Endothelial cell of coronary artery (primary cell): ENCODE data around the gene AWAT1. TPM values are rescaled to one million over a fixed set of nuclear protein-coding genes. Genes with fewer than 3 reads are reported as not detected.

Experiments
- total RNA-seq: library from RNA; depleted of rRNA; stranded (reverse); fragments of >200 nt; gene quantifications from 2 replicates; pipeline ENCODE4 v1.2.3, GENCODE V29; 2014

AWAT1 gene
- total RNA-seq, result not detected in 2 replicates

DNA sequence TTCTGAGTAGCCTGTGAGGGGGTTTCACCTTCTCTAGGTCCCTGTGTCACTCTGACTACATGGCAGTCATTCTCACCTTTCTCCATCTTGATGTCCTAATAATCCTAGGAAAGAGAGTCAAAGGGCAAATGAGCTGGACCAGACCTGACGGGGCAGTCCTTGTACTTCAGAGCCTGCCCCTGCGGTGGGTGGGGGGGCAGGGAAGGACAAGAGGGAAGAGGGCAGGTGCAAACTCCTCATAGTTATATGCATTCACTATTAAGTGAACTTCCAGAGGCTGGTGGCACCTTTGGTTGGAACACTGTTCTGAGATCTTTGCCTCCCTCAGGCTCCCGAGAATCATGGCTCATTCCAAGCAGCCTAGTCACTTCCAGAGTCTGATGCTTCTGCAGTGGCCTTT lies at the start of gene AWAT1:
TSS of gene AWAT1 (plus strand) at position 301 of the 400 bp plus-strand sequence. CDS start at position 342, 41 bp downstream.

GRCh38 chrX:70260104-70260503 lies 25.6 kb downstream of the AWAT1 start, which contains the start of gene P2RY4:
P2RY4 (minus strand) TSS chrX:70260204; CDS start chrX:70259624, 580 bp downstream.

GRCh38 chrX:70268034-70268433 lies 33.6 kb downstream of the AWAT1 start, which contains the start of gene ARR3:
ARR3 (plus strand) TSS chrX:70268334; CDS start chrX:70269386, 1,052 bp downstream.

GRCh38 chrX:70281951-70282350 lies 47.5 kb downstream of the AWAT1 start, which contains the start of gene RAB41:
RAB41 (plus strand) TSS chrX:70282172; CDS start chrX:70282218, 46 bp downstream.

Other genes starting within 250 kb of the AWAT1 start
- under 0.01 and 0.09 TPM in 2 replicates for gene AWAT2, start 184.7 kb upstream of the AWAT1 start, total RNA-seq
- not detected in 2 replicates for gene OTUD6A, start 172.2 kb upstream of the AWAT1 start, total RNA-seq
- 65.5 and 97.0 TPM in 2 replicates for gene IGBP1, start 101.2 kb upstream of the AWAT1 start, total RNA-seq
- not detected in 2 replicates for gene DGAT2L6, start 57.2 kb upstream of the AWAT1 start, total RNA-seq
- gene P2RY4, start 25.5 kb downstream of the AWAT1 start, total RNA-seq, result 0.09 TPM in 1 of 2 replicates, not detected in the other
- not detected in 2 replicates for gene ARR3, start 33.7 kb downstream of the AWAT1 start, total RNA-seq
- gene RAB41, start 47.5 kb downstream of the AWAT1 start, total RNA-seq, result not detected in 2 replicates
- 36.2 TPM in 2 replicates for gene PDZD11, start 55.3 kb downstream of the AWAT1 start, total RNA-seq
- gene KIF4A, start 55.4 kb downstream of the AWAT1 start, total RNA-seq, result 8.4 and 17.8 TPM in 2 replicates
- not detected in 2 replicates for gene GDPD2, start 188.7 kb downstream of the AWAT1 start, total RNA-seq
- gene DLG3, start 210.2 kb downstream of the AWAT1 start, total RNA-seq, result 2.2 and 2.6 TPM in 2 replicates